KG1 (cell line): ENCODE results near the gene FAM167B.
A peak's percentile ranks its signal among the peaks of the same experiment; 100 is the strongest.
"Not testable (repeated sequence)": the region's sequence is repeated elsewhere in the genome, so short reads cannot be mapped to it uniquely, and the experiment has no call there.

Source experiments
- DNase-seq: peaks from one replicate; lab custom pipeline; 2025; lab: John Stamatoyannopoulos, UW

Gene FAM167B

GRCh38 chr1:32263236-32263593 is 16.2 kb downstream of the FAM167B start:
- not testable (repeated sequence) for DNase-seq

- no peak for DNase-seq
Observed at GRCh38 chr1:32263744-32264143, 16.7 kb downstream of the FAM167B start.

DNA sequence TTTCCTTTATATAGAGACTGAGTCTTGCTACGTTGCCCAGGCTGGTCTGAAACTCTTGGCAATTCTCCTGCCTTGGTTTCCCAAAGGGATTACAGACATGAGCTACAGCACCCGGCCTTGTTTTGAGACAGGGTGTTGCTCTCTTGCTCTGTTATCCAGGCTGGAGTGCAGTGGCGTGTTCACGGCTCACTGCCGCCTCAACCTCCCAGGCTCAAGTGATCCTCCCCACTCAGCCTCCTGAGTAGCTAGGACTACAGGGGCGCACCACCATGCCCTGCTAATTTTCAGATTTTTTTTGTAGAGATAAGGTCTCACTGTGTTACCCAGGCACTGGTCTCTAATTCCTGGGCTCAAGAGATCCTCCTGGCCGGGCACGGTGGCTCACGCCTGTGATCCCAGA is 18.8 kb downstream of the FAM167B start:
- no peak for DNase-seq

DNA sequence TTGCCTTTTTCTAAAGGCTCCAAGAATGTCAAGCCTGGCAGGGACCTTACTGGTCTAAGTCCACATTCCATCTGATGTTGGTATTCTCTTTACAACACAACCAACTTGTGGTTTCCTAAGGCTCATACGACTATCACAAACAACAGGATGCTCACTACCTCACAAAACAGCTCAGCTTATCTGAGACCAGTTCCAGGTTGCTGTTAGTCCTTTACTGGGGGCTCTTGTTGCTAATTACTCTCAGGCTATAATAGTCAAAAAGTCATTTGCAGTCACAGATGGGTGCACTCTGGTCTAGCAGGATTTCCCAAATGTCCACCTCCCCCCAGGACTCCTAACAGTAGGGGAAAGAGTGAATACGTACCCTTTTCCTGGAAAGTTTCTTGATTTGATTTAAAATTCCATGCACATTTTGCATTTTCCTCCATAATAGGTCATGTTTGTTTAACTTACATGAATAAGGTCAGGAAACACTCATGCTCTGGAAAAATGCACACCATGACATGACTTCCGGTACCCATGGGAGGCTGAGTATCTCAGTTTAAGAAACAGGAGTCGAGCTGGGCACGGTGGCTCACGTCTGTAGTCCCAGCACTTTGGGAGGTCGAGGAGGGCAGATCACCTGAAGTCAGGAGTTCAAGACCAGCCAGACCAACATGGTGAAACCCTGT is 20.0 kb downstream of the FAM167B start:
- DNase-seq: no peak

GRCh38 chr1:32269744-32270143 is 22.7 kb downstream of the FAM167B start:
- no peak for DNase-seq

DNA sequence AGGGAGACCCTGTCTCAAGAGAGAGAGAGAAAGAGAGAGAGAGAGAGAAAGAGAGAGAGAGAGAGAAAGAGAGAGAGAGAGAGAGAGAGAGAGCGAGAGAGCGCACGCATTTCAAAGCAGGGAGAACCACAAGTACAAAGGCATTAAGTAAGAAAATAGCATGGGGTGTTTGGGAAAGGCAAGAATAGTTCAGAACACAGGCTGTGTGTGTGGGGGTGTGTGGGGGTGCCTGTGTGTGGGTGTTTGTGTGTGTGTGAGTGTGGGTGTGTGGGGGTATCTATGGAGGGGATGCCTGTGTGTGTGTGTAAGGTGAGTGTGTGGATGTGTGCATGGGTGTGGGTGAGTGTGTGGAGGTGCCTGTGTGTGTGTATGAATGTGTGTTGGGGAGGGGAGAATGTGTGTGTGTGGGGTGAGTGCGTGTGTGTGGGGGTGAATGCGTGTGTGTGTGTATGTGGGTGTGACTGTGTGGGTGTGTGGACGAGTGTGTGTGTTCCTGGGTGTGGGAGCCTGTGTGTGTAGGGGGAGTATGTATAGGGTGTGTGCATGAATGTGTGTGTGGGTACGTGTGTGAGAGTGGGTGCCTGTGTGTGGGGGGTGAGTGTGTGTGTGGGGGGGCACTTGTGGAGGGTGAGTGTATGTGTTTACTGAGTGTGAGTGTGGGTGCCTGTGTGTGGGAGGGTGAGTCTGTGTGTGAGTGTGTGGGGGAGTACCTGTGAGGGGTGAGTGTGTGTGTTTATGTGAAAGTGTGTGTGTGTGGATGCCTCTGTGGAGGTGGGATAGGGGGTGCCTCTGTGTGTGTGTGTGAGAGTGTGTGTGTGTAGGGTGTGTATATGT is 25.8 kb downstream of the FAM167B start:
- no peak for DNase-seq

- no peak for DNase-seq
Observed at GRCh38 chr1:32273391-32274208, 26.6 kb downstream of the FAM167B start.

GRCh38 chr1:32274646-32275340 is 27.8 kb downstream of the FAM167B start:
- no peak for DNase-seq

DNA sequence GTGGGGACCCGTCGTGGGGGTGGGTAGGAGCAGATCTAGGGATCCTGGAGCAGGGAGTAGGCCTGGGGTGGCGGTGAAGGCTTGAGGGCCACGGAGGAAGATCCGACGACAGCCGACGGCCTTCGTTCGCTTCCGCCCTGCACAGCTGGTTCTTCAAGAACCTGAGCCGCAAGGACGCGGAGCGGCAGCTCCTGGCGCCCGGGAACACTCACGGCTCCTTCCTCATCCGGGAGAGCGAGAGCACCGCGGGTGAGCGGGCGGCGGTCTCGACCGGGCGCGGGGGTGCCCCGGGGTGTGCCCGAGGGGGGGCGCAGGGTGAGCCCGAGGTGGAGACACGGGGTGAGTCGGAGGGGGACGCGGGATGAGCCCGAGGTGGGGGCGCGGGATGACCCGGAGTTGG is 28.4 kb downstream of the FAM167B start:
- no peak for DNase-seq

GRCh38 chr1:32276032-32276782 is 29.2 kb downstream of the FAM167B start:
- no peak for DNase-seq

- not testable (repeated sequence) for DNase-seq
Observed at GRCh38 chr1:32284777-32285176, 37.8 kb downstream of the FAM167B start.

- no peak for DNase-seq
Observed at GRCh38 chr1:32285658-32286057, 38.6 kb downstream of the FAM167B start.

DNA sequence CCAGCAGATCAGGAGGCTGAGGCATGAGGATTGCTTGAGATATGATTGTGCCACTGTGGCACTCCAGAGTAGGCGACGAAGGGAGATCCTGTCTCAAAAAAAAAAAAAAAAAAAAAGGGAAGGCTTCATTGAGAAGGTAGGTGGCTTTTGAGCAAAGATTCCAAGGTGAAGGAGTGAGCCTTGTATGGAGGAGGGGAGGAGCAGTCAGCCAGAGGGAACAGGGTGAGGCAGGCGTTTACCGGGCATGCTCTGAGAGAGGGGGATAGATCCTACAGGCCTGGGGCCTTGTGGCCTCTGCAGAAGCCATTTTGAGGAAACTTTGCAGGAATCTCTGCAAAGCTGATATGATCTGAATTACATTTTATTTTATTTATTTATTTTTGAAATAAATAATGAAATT is 39.7 kb downstream of the FAM167B start:
- no peak for DNase-seq

DNA sequence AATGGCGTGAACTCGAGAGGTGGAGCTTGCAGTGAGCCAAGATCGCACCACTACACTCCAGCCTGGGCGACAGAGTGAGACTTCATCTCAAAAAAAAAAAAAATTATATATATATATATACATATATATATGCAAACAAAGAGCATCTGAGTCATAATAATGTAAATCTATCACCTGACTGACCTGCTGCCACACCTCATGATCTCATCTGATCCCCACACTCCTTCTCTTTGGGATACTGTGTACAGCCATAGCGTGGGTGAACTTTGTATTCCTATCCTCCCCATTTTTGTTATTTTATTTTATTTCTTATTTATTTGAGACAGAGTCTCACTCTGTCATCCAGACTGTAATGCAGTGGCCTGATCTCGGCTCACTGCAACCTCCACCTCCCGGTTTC is 42.2 kb downstream of the FAM167B start:
- DNase-seq: no peak

DNA sequence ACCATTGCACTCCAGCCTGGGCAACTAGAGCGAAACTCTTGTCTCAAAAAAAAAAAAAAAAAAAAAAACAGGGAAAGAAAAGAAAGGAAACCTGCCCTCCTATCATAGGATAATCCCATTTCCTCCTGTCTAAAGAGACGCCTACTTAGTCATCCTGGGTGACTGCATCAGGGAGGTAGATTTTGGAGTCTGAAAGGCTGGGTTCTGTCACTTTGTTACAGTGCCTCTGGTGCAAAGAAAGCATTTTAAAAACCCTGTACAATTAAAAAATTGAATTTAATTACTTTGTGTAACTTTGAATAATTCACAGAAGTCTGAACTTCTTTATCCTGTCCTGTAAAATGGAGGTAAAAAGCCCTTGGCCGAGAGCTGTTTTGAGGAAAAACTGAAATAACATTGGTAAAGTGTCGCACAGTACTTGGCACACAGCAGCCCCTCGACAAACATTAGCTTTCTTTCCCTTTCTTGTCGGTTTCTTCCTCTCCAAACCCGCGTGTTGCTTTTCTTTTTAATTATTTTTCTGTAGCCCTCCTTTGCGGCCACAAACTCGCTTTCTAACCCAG is 44.2 kb downstream of the FAM167B start:
- no peak for DNase-seq

DNA sequence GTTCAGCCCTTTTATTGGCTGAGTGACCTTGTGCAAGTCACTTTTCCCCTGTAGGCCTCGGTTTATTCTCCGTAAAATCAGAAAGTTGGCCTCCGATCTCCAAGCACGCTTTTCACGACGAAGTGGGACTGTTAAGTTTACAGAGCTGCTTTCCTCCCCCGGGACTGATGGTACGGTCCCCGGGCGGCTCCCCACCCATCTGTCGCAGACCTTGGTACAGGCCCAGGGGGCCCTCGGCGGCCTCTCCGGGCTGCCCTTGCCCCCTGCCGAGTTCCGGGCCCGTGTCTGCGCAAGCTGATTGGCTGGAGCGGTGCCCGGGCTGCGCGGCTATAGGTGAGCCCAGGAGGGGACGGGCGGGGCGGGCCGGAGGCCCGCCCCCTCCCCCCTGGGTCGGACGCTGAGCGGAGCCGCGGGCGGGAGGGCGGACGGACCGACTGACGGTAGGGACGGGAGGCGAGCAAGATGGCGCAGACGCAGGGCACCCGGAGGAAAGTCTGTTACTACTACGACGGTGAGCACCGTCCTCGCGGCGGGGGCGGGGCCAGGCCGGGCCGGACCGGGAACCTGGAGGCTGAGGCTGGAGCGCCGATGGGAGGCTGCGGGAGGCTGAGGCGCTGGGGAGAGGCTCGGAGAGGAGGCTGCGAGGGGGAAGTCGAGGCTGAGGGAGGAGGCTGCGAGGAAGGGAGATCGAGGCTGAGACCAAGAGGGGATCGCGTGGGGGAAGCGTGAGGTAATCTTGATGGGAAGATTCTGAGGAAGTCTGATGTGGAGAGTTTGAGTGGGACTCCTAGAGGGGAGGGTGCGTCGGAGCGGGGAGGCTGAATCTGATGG is 44.9 kb downstream of the FAM167B start, which contains the start of gene HDAC1:
TSS of gene HDAC1 (plus strand) at position 376 of the 831 bp plus-strand sequence. CDS start at position 463, 87 bp downstream.
- DNase-seq: peak; percentile 92

- not testable (repeated sequence) for DNase-seq
Observed at GRCh38 chr1:32298211-32298610, 51.2 kb downstream of the FAM167B start.
